GM12891 (cell line): ENCODE results near the gene NACAD.

Experiments
- POLR2A ChIP-seq: IDR thresholded peaks from 2 replicates; pipeline ENCODE4 v1.6.1; 2011; ENCODE audit warnings: low read depth, low read length, control low read depth
- POLR2AphosphoS5 ChIP-seq: IDR thresholded peaks from 2 replicates; pipeline ENCODE4 v1.6.1; 2011; ENCODE audit warnings: low read depth, low read length, control low read depth

- no peak for TF ChIP-seq POLR2AphosphoS5
- no peak for TF ChIP-seq POLR2A
Observed at GRCh38 chr7:45126201-45126600, 37.4 kb upstream of the NACAD start.
